ENCODE data around the gene VASN. TPM values are rescaled to one million over a fixed set of nuclear protein-coding genes. Genes with fewer than 3 reads are reported as not detected.
"Not testable (repeated sequence)": the region's sequence is repeated elsewhere in the genome, so short reads cannot be mapped to it uniquely, and the experiment has no call there.

The VASN gene
- total RNA-seq, 1 donor from 2014 or later = 3.1 TPM

- peaks cover 2% of the 10 kb centered on the region for H3K27me3 Mint-ChIP-seq (ENCODE audit: insufficient read depth, low read depth)
These were observed 38.9 kb upstream of the VASN start for GRCh38 chr16:4332623-4333307.

GRCh38 chr16:4333308-4333638 is 38.4 kb upstream of the VASN start:
- Histone ChIP-seq H3K9ac (no peak overlapping the region), H3K27ac (no peak overlapping the region), H3K79me2 (ENCODE audit: low read depth) (peaks cover 14% of the 10 kb centered on the region), H2AFZ (replicated peaks) (no peak overlapping the region), H3F3A (ENCODE audit: low read depth) (peaks cover 7% of the 10 kb centered on the region), H3K9me3 (ENCODE audit: low read depth) (no peaks in the 10 kb centered on the region), H3K4me1 (peaks cover 4% of the 10 kb centered on the region), H3K4me3 (no peak overlapping the region), H3K4me2 (no peak overlapping the region), H4K20me1 (ENCODE audit: low read depth) (peaks cover 37% of the 10 kb centered on the region), H3K27me3 (no peaks in the 10 kb centered on the region), H3K36me3 (no peaks in the 10 kb centered on the region)
- peaks cover 2% of the 10 kb centered on the region for H3K27me3 Mint-ChIP-seq (ENCODE audit: insufficient read depth, low read depth)
- no peak overlapping the region for H3K27ac Mint-ChIP-seq
- TF ChIP-seq CTCF (IDR thresholded peaks at IDR 0.05) = no peak
- TF ChIP-seq EZH2phosphoT487 (IDR thresholded peaks at IDR 0.05) = no peak
- TF ChIP-seq EZH2 (IDR thresholded peaks at IDR 0.05) = no peak
- no peak for DNase-seq (ENCODE audit: low spot score)
- H3K36me3 Mint-ChIP-seq = peaks cover 4% of the 10 kb centered on the region
- H3K4me3 Mint-ChIP-seq = no peak overlapping the region
- H3K9me3 Mint-ChIP-seq = no peaks in the 10 kb centered on the region
- H3K4me1 Mint-ChIP-seq = peaks cover 14% of the 10 kb centered on the region

More at GRCh38 chr16:4332623-4333307, 38.9 kb upstream of the VASN start:
- no peak overlapping the region for H3K9ac ChIP-seq
- H3K27ac ChIP-seq = no peak overlapping the region
- peaks cover 15% of the 10 kb centered on the region for H3K79me2 ChIP-seq (ENCODE audit: low read depth)
- H3K27ac Mint-ChIP-seq = no peak overlapping the region
- H2AFZ ChIP-seq (replicated peaks) = no peak overlapping the region
- H3K4me3 Mint-ChIP-seq = no peak overlapping the region
- no peaks in the 10 kb centered on the region for H3K36me3 ChIP-seq
- H3K9me3 Mint-ChIP-seq = no peaks in the 10 kb centered on the region
- no peak overlapping the region for H3K4me3 ChIP-seq
- peaks cover 37% of the 10 kb centered on the region for H4K20me1 ChIP-seq (ENCODE audit: low read depth)
- H3K4me1 ChIP-seq = peaks cover 4% of the 10 kb centered on the region
- DNase-seq (ENCODE audit: low spot score) = no peak
- peaks cover 16% of the 10 kb centered on the region for H3K4me1 Mint-ChIP-seq
- H3K36me3 Mint-ChIP-seq = peaks cover 4% of the 10 kb centered on the region
- TF ChIP-seq CTCF (IDR thresholded peaks at IDR 0.05) = no peak
- TF ChIP-seq EZH2phosphoT487 (IDR thresholded peaks at IDR 0.05) = no peak
- no peak for TF ChIP-seq EZH2 (IDR thresholded peaks at IDR 0.05)
- H3K4me2 ChIP-seq = no peak overlapping the region
- no peaks in the 10 kb centered on the region for H3K27me3 ChIP-seq
- no peaks in the 10 kb centered on the region for H3K9me3 ChIP-seq (ENCODE audit: low read depth)
- H3F3A ChIP-seq (ENCODE audit: low read depth) = peaks cover 12% of the 10 kb centered on the region

- H3K36me3 ChIP-seq; H3K9ac ChIP-seq; H3K79me2 ChIP-seq (ENCODE audit: low read depth); H3K27me3 ChIP-seq; H3K4me3 Mint-ChIP-seq; H3K9me3 ChIP-seq (ENCODE audit: low read depth); H3K27ac ChIP-seq; H2AFZ ChIP-seq (replicated peaks); H3K4me1 ChIP-seq; DNase-seq (ENCODE audit: low spot score); H3K36me3 Mint-ChIP-seq; H3F3A ChIP-seq (ENCODE audit: low read depth); H3K4me3 ChIP-seq; H3K9me3 Mint-ChIP-seq; H3K4me2 ChIP-seq; H3K27me3 Mint-ChIP-seq (ENCODE audit: insufficient read depth, low read depth); H3K27ac Mint-ChIP-seq: not testable (repeated sequence)
- H3K4me1 Mint-ChIP-seq = peaks cover 11% of the 10 kb centered on the region
- peaks cover 32% of the 10 kb centered on the region for H4K20me1 ChIP-seq (ENCODE audit: low read depth)
These were observed 37.9 kb upstream of the VASN start for GRCh38 chr16:4333714-4334113.

GRCh38 chr16:4334724-4335495 is 36.7 kb upstream of the VASN start:
- Histone ChIP-seq H3K4me3 (no peak overlapping the region), H3K4me1 (no peaks in the 10 kb centered on the region), H3K9me3 (ENCODE audit: low read depth) (no peaks in the 10 kb centered on the region), H2AFZ (replicated peaks) (no peak overlapping the region), H3K9ac (no peak overlapping the region), H3K27me3 (no peaks in the 10 kb centered on the region), H3F3A (ENCODE audit: low read depth) (no peaks in the 10 kb centered on the region), H4K20me1 (ENCODE audit: low read depth) (peaks cover 20% of the 10 kb centered on the region), H3K36me3 (no peaks in the 10 kb centered on the region), H3K4me2 (no peak overlapping the region), H3K27ac (no peak overlapping the region), H3K79me2 (ENCODE audit: low read depth) (no peaks in the 10 kb centered on the region)
- H3K9me3 Mint-ChIP-seq = no peaks in the 10 kb centered on the region
- TF ChIP-seq EZH2 (IDR thresholded peaks at IDR 0.05) (no peak), CTCF (IDR thresholded peaks at IDR 0.05) (no peak), EZH2phosphoT487 (IDR thresholded peaks at IDR 0.05) (no peak)
- peaks cover 3% of the 10 kb centered on the region for H3K4me1 Mint-ChIP-seq
- H3K4me3 Mint-ChIP-seq = no peak overlapping the region
- H3K27ac Mint-ChIP-seq = no peak overlapping the region
- H3K27me3 Mint-ChIP-seq (ENCODE audit: insufficient read depth, low read depth) = peaks cover 4% of the 10 kb centered on the region
- no peak for DNase-seq (ENCODE audit: low spot score)
- peaks cover 6% of the 10 kb centered on the region for H3K36me3 Mint-ChIP-seq

Measured in neural progenitor cell (in vitro differentiated cells).